ENCODE measurements around the gene CDKN1B.

- TF ChIP-seq CTCF (IDR thresholded peaks at IDR 0.05), result no peak
- no peak for TF ChIP-seq POLR2A (IDR thresholded peaks at IDR 0.05)
Observed at GRCh38 chr12:12725956-12726554, 8.9 kb downstream of the CDKN1B start.

All from heart left ventricle (tissue), 13 donors.